Stimulated activated CD4-positive, alpha-beta T cell treated with anti-CD3 and anti-CD28 coated beads, Interleukin-15, amount 100 ng/mL, for 24 hours (primary cell): ENCODE measurements around the gene ARHGDIG.
A peak's percentile ranks its signal among the peaks of the same experiment; 100 is the strongest.
"Not testable (repeated sequence)": the region's sequence is repeated elsewhere in the genome, so short reads cannot be mapped to it uniquely, and the experiment has no call there.

ENCODE experiments used
- DNase-seq: peaks from one replicate; pipeline ENCODE4 v3.0.0-alpha.2; 2020

ARHGDIG gene

DNA sequence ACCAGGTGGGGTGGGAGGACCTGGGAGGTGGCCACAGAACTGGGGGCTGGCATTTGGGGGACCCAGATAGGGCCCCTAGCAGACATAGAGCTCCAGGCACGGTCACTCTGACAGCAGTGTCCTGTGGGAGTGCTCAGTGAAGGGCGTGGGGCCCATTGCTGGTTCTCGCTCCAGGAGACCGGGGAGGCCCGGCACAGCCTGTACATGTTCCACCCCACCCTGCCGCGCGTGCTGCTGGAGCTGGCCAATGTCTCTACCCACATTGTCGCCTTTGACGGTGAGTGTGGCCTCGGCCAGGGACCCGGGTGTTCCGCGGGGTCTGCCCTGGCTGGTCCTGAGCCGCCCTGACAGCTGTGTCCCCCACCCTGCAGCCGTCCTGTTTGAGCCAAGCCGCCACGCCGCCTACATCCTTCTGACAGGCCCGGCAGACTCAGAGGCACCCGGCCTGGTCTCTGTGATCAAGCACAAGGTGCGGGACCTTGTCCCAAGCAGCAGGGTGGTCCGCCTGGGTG is 15.9 kb upstream of the ARHGDIG start:
- DNase-seq = no peak

- DNase-seq = no peak
Measured at GRCh38 chr16:265002-265529, 15.3 kb upstream of the ARHGDIG start.

- DNase-seq = no peak
Measured at GRCh38 chr16:265711-266110, 14.7 kb upstream of the ARHGDIG start.

DNA sequence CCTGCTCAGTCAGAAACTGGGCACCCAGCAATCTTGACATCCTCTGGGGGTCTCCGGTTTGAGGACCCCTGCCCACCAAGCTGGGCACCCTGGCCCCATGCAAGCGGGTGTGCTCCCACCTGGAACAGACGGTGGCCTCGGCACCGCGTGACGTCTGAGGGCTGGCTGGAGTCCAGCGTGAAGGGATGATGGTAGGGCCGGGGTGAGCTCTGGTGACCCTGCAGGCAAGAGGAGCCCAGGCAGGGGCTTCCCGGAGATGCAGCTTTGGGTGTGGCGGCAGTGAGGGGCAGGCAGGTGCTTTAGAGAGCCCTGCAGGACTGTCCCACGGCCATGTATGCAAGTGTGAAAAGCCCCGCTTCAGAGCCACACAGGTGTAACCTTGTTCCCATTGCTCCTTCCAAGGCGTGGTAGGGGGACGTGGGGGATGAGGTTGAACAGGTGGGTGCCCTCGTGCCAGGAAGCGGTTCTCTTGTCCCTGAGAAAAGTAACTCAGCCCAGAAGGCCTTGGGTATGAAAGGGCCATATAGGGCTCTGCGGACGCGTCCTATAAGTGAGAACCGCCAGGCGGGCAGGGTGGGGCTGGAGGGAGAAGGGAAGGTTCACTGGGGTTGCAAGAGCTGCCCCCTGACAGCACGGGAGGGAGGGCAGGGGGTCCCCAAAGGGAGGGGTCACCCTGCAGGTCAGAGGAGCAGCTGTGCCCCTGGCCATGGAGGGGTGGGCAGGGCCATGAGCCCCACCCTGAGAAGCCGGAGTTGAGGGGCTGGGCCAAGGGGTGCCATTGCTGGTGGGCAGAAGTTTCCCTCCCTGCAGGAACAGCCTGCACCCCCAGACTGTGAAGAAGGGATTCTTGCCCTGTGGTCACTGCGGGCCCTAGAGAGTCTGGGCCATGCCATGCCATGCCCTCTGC is 13.9 kb upstream of the ARHGDIG start:
- DNase-seq = no peak

DNA sequence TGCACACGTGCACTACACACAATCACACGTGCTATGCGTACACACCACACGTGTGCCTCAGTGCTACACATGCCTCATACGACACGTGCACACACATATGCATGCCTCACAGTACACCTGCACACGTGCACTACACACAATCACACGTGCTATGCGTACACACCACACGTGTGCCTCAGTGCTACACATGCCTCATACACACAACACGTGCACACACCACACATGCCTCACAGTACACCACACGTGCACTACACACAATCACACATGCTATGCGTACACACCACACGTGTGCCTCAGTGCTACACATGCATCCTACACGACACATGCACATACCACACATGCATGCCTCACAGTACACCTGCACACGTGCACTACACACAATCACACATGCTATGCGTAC is 12.8 kb upstream of the ARHGDIG start:
- DNase-seq = not testable (repeated sequence)

DNA sequence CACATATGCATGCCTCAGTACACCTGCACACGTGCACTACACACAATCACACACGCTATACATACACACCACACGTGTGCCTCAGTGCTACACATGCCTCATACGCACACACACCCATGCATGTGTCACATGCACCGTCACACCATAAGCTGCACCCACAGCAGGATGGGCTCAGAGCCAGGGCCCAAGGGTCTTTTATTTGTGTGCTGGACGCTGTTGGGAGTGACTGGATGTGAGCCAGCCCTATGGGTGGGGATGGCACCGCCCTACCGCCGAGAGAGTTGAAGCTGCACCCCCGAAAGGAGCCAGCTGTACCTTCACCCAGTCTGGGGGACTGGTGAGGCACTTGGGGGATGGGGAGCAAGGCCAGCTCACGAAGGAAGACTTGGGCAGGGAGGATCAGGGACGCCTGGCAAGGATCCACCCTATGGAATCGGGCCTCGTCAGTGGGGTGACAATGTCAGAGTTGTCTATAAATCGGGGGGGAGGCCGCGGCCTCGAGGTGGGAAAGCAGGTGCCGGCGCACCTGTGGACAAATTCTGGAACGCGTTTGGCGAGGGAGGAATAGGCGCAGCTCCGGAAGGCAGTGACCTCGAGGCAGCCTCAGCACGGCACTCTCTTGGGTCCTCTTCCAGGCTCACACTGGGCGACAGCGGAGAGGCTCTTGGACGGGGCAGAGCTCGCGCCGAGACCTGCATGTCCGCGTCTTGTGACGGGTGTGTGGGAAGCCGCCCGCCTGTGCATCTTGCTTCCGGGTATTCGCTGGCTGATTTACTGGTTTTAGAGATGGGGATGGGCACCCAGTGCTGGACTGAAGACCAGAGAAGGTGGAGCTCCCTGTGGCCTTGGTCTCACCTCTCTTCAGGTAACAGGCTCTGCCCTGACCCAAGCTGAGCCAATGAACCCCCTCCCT is 12.0 kb upstream of the ARHGDIG start:
- no peak for DNase-seq

GRCh38 chr16:269061-269796 is 11.2 kb upstream of the ARHGDIG start:
- no peak for DNase-seq

DNA sequence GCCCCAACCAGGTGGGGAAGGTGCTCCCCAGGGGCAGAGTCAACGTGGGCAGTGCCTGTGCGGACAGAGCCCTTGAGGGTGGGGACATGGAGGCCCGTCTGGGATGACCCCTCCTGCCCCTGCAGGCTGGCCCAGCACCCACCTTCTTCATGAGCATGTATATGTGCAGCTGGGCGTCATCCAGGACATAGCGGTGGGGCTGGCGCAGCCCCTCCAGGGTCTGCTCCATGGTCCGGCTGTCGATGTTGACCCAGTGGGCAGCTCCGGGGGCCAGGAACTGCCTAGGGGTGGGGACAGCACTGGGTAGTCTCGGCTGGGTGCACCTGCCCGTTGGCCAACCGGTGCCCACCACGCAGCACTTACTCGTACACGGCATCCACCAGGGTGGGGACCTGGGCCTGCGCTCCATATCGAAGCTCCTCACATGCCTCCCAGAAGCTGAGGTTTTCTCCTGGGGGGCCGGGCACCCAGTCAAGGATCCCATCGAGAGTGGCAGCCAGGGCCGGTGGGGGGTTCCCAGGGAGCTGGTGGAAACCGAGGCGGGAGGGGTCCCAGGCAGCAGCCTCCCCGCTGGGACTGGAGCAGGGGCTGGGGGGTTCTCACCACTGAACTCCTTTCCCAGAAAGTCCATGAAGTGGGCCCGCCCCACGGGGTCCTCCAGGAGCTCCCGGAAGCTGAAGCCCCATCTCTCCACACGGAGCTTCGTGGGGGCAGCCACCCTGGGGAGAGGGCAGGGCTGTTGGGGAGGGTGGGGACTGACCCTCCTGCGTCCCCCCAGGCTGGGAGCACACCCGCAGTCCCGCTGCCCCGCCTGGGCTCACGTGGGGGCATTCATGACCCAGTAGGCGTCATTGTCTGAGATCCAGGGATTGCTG is 9.8 kb upstream of the ARHGDIG start:
- no peak for DNase-seq

GRCh38 chr16:272633-273546 is 7.5 kb upstream of the ARHGDIG start:
- no peak for DNase-seq

DNA sequence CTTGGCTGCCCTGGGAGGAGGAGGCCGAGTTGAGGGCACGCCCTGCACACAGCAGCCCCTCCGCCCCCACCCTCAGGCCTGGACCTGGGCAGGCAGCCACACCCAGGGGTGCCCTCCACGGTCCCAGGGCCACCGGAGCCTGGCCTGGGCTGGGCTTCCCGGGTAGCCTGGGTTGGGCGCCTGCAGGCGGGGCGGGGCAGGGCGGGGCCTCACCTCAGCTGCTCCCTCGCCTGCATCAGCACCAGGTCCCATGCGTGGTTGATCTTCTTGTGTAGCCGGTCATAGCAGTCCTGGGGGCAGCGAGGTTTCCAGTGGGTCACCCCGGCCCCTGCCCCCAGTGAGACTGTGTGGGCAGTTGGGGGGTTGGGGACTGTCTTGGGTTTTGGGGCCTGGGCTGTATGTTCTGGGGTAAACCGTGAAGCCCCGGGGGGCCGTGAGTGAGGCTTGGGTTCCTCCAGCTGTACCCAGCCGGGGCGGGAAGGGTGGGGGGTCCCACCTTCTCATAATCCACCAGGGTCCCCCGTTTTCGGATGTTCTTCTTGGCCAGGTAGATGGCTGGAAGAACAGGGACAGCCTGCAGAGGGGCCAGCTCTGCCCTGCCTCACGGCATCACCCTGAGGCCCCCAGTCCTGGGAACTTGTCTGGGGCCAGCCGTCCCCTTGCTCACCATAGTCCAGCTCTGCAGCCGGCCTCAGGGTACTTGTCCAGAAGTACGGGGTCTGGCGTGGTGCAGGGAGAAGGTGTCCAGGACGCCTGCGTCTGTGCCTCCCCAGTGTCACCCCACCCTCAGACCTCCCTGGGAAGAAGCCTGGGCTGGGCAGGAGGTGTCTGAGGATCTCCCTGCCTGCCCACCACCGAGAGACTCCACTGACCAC is 6.6 kb upstream of the ARHGDIG start:
- DNase-seq = no peak

- DNase-seq = peak; percentile 34
Measured at GRCh38 chr16:275041-275641, 5.2 kb upstream of the ARHGDIG start.

GRCh38 chr16:275786-276232 is 4.6 kb upstream of the ARHGDIG start, which contains the start of gene RGS11:
Gene RGS11, minus strand, starts transcription at chr16:275944. Its CDS starts 33 bp downstream, at chr16:275911.
- DNase-seq = no peak

DNA sequence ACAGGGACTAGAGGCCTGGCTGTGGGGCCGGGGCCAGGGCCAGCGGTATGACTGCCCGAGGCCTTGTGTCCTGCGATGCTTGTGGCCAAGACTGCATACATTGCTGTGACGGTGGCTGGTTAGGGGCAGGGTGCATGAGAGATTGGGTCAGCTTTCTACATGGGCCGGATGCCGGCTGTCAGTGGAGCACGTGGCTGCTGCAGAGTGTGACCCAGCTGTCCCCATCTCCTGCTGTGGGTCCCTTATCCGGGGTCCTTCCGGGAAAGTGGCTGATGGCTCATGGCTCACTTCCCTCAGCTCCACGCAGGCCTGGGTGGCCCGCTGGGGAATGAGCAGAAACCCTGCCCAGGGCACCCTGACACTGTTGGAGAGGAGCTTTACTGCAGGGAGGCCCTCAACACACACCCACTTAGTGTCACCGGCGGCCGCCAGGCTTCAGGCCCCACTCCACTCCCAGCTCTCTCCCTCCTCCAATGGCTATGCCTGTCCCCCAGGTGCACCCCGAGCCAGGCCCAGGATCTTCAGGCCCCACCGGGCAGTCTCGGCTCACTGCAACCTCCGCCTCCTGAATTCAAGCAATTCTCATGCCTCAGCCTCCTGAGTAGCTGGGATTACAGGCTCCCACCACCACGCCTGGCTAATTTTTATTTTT is 3.8 kb upstream of the ARHGDIG start:
- DNase-seq = no peak

- peak; percentile 46 for DNase-seq
Measured at GRCh38 chr16:278863-279366, 1.5 kb upstream of the ARHGDIG start.

GRCh38 chr16:279531-279930 is 860 bp upstream of the ARHGDIG start:
- no peak for DNase-seq

DNA sequence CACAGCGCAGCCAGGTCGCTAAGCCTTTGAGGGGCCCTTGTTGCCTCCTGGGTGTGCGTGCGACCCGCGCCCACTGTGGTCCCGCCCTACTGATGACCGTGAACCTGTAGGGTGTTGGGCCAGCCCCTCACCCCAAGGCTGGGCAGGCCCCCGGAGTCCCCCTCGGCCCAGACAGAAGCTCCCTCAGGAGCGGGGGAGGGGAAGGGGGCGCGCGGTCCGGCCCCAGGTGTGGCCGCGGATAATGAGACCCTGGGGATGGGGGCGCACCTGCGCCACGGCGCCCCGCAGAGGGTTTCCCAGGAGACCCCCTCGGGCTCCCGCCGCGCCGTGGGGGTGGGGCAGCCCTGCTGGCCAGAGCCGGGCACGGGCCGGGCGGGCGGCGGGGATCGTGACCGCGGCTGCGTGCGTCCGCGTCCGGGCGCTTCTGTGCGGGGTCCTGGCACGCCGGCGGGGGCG is 358 bp upstream of the ARHGDIG start:
- no peak for DNase-seq

DNA sequence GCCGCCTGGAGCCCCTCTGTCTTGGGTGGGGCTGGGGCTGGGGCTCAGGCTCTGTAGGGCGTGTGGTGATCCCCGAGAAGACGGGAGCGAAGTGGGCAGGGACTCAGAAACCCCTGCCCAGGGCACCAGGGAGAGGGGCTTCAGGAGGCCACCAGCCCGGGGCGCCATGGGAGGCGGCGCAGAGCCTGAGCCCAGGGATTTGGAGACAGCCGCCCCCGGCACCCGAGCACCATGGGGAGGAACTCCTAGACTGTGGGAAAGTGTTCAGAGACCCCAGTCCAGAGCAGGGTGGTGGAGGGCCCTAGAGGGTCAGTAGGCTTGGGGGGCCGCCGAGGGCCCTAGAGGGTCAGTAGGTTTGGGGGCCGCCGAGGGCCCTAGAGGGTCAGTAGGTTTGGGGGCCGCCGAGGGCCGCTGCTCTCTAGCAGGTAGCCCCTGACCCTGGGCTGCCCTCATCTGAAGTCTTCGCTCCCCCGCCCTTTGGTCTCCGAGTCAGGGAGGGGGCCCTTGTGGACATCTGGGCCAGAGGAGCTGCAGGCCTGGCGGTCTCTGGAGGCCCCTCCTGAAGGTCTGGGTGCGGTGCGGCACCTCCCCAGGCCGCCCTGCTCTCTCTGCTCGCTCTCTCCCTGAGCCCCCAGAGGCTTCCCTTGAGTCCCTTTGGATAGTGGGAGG is 734 bp downstream of the ARHGDIG start:
- no peak for DNase-seq
